Liver (tissue), 3 donors: ENCODE results near the gene BLM.

Source experiments
- EGR1 ChIP-seq, 2 donors: IDR thresholded peaks; 2 replicates each; pipeline ENCODE4 v1.6.1; 2016 to 2018; ENCODE audit warnings: antibody characterized with exemption in 2 of 2, low read depth in 2 of 2
- FOXA2 ChIP-seq: IDR thresholded peaks from 2 replicates; pipeline ENCODE4 v1.6.1; 2016; ENCODE audit warnings: antibody characterized with exemption
- GABPA ChIP-seq, 2 donors: IDR thresholded peaks in 1 of 2; conservative IDR thresholded peaks in 1 of 2; 2 replicates each; pipeline ENCODE4 v1.6.1; 2016; ENCODE audit warnings: antibody characterized with exemption in 2 of 2, mild to moderate bottlenecking in 1 of 2, moderate library complexity in 1 of 2
- HNF4G ChIP-seq: IDR thresholded peaks from 2 replicates; pipeline ENCODE4 v1.6.1; 2016; ENCODE audit warnings: antibody characterized with exemption
- RAD21 ChIP-seq, 2 donors: IDR thresholded peaks; 2 replicates each; pipeline ENCODE4 v1.6.1; 2016; ENCODE audit warnings: antibody characterized with exemption in 2 of 2, mild to moderate bottlenecking in 2 of 2
- SP1 ChIP-seq: IDR thresholded peaks from 2 replicates; pipeline ENCODE4 v1.6.1; 2018; ENCODE audit warnings: antibody characterized with exemption, mild to moderate bottlenecking
- TAF1 ChIP-seq: conservative IDR thresholded peaks from 2 replicates; pipeline ENCODE4 v1.6.1; 2016; ENCODE audit warnings: antibody characterized with exemption, mild to moderate bottlenecking
- YY1 ChIP-seq: IDR thresholded peaks from 2 replicates; pipeline ENCODE4 v1.6.1; 2016; ENCODE audit warnings: antibody characterized with exemption, mild to moderate bottlenecking
- TF ChIP-seq, protein P1 (sequence below): fragments of 150-350 bp; IDR thresholded peaks from 2 replicates; pipeline ENCODE4 v1.5.1; 2017; ENCODE audit warnings: improper control_type of control experiment, low read depth, low read length; ENCODE audit not compliant: missing input control
- TF ChIP-seq, protein P2 (sequence below): IDR thresholded peaks from 2 replicates; pipeline ENCODE4 v1.6.1; 2016; ENCODE audit warnings: antibody characterized with exemption
- TF ChIP-seq, protein P3 (sequence below): IDR thresholded peaks from 2 replicates; pipeline ENCODE4 v1.6.1; 2016; ENCODE audit warnings: antibody characterized with exemption, mild to moderate bottlenecking
- donor health status: healthy.
- donor health status: healthy.

DNA sequence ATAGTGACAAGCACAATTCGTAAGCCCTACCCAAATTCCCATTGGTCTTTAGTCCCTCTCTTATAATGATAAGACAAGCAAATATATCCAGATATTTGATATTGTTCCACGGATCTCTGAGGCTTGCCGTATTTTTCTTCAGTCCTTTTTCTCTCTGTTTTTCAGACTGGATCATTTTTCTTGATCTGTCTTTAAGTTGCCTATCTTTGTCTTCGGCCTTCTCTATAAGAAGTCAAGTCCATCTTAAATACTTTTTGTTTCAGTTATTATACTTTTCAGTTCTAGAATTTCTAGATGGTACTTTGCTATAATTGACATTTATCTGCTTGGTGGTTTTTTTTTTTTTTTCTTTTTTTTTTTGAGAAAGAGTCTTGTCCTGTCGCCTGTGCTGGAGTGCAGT, 13.7 kb upstream of the BLM start:
- TF ChIP-seq, protein P1, sequence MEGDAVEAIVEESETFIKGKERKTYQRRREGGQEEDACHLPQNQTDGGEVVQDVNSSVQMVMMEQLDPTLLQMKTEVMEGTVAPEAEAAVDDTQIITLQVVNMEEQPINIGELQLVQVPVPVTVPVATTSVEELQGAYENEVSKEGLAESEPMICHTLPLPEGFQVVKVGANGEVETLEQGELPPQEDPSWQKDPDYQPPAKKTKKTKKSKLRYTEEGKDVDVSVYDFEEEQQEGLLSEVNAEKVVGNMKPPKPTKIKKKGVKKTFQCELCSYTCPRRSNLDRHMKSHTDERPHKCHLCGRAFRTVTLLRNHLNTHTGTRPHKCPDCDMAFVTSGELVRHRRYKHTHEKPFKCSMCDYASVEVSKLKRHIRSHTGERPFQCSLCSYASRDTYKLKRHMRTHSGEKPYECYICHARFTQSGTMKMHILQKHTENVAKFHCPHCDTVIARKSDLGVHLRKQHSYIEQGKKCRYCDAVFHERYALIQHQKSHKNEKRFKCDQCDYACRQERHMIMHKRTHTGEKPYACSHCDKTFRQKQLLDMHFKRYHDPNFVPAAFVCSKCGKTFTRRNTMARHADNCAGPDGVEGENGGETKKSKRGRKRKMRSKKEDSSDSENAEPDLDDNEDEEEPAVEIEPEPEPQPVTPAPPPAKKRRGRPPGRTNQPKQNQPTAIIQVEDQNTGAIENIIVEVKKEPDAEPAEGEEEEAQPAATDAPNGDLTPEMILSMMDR: no peak
- TF ChIP-seq FOXA2 (no peak), TAF1 (no peak), GABPA (IDR thresholded peaks at IDR 0.05 in 1 of 2, conservative IDR thresholded peaks at IDR 0.05 in 1 of 2) (no peak), EGR1 (IDR thresholded peaks at IDR 0.05; ENCODE audit: low read depth in 2 of 2) (no peak), RAD21 (IDR thresholded peaks at IDR 0.05) (no peak), HNF4G (no peak), SP1 (no peak), YY1 (no peak)
- TF ChIP-seq, protein P2, sequence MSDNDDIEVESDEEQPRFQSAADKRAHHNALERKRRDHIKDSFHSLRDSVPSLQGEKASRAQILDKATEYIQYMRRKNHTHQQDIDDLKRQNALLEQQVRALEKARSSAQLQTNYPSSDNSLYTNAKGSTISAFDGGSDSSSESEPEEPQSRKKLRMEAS: no peak
- TF ChIP-seq, protein P3, sequence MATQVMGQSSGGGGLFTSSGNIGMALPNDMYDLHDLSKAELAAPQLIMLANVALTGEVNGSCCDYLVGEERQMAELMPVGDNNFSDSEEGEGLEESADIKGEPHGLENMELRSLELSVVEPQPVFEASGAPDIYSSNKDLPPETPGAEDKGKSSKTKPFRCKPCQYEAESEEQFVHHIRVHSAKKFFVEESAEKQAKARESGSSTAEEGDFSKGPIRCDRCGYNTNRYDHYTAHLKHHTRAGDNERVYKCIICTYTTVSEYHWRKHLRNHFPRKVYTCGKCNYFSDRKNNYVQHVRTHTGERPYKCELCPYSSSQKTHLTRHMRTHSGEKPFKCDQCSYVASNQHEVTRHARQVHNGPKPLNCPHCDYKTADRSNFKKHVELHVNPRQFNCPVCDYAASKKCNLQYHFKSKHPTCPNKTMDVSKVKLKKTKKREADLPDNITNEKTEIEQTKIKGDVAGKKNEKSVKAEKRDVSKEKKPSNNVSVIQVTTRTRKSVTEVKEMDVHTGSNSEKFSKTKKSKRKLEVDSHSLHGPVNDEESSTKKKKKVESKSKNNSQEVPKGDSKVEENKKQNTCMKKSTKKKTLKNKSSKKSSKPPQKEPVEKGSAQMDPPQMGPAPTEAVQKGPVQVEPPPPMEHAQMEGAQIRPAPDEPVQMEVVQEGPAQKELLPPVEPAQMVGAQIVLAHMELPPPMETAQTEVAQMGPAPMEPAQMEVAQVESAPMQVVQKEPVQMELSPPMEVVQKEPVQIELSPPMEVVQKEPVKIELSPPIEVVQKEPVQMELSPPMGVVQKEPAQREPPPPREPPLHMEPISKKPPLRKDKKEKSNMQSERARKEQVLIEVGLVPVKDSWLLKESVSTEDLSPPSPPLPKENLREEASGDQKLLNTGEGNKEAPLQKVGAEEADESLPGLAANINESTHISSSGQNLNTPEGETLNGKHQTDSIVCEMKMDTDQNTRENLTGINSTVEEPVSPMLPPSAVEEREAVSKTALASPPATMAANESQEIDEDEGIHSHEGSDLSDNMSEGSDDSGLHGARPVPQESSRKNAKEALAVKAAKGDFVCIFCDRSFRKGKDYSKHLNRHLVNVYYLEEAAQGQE: no peak
